ENCODE measurements around the gene PHRF1. TPM values are rescaled to one million over a fixed set of nuclear protein-coding genes. Genes with fewer than 3 reads are reported as not detected.

The PHRF1 gene
- total and polyA plus RNA-seq, 2 donors (not counting 3 experiments of a cell fraction or from before 2014, with no cell fraction given) = 14.2 to 39.4 TPM

- dilution Hi-C loops (cut with MboI; ENCODE audit: extremely low pct_ligation_motif_present, low sequenced_read_pairs) = no loop called here
- Histone ChIP-seq H3K27me3 (ENCODE audit: control insufficient read depth in 2 of 2, insufficient read depth in 2 of 2, low read length in 2 of 2) (no peaks in the 10 kb centered on the region), H3K4me2 (ENCODE audit: insufficient read depth, low read length) (peak overlapping the region; percentile 22), H2AFZ (ENCODE audit: low read depth, low read length) (no peak overlapping the region), H3K9me3 (replicated peaks; ENCODE audit: control insufficient read depth, insufficient read depth, low read length) (no peaks in the 10 kb centered on the region), H4K20me1 (replicated peaks; ENCODE audit: control insufficient read depth, extremely low read depth, insufficient read depth, low read length) (no peaks in the 10 kb centered on the region), H3K4me3 (replicated peaks in 1 of 3; ENCODE audit: insufficient read depth in 1 of 3, low read depth in 1 of 3, low read length in 3 of 3) (peak overlapping the region in 1 of 3 experiments; percentile 77), H3K27ac (ENCODE audit: insufficient read depth, low read depth, low read length) (no peak overlapping the region), H3K79me2 (ENCODE audit: control insufficient read depth, insufficient read depth, low read length) (no peaks in the 10 kb centered on the region), H3K36me3 (ENCODE audit: control insufficient read depth in 2 of 2, extremely low read depth in 1 of 2, insufficient read depth in 2 of 2, low read length in 2 of 2) (peaks cover 3 to 16% of the 10 kb centered on the region in 2 experiments), H3K4me1 (ENCODE audit: control insufficient read depth, extremely low read depth, insufficient read depth, low read length) (peaks cover 6% of the 10 kb centered on the region), H3K9ac (replicated peaks; ENCODE audit: extremely low read depth, insufficient read depth, low read length) (no peak overlapping the region), H3K9me1 (replicated peaks; ENCODE audit: control insufficient read depth, extremely low read depth, insufficient read depth, low read length) (no peaks in the 10 kb centered on the region)
- no TSS peak for BruUV-seq (replicated peaks)
- no peak for FAIRE-seq
- ChIA-PET CTCF (no interaction called here), POLR2A (no interaction called here)
- TF ChIP-seq MAX (IDR thresholded peaks at IDR 0.05; ENCODE audit: insufficient read depth, insufficient read length) = no peak
- no peak for TF ChIP-seq GATA2 (IDR thresholded peaks at IDR 0.05; ENCODE audit: insufficient read depth, insufficient read length, low read depth, low read length)
- no peak for TF ChIP-seq JUN (IDR thresholded peaks at IDR 0.05; ENCODE audit: borderline replicate concordance, insufficient read depth, insufficient read length, low read depth)
- TF ChIP-seq, protein P1, sequence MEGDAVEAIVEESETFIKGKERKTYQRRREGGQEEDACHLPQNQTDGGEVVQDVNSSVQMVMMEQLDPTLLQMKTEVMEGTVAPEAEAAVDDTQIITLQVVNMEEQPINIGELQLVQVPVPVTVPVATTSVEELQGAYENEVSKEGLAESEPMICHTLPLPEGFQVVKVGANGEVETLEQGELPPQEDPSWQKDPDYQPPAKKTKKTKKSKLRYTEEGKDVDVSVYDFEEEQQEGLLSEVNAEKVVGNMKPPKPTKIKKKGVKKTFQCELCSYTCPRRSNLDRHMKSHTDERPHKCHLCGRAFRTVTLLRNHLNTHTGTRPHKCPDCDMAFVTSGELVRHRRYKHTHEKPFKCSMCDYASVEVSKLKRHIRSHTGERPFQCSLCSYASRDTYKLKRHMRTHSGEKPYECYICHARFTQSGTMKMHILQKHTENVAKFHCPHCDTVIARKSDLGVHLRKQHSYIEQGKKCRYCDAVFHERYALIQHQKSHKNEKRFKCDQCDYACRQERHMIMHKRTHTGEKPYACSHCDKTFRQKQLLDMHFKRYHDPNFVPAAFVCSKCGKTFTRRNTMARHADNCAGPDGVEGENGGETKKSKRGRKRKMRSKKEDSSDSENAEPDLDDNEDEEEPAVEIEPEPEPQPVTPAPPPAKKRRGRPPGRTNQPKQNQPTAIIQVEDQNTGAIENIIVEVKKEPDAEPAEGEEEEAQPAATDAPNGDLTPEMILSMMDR (IDR thresholded peaks at IDR 0.05; ENCODE audit: extremely low read depth in 1 of 2, insufficient read depth in 1 of 2, low read depth in 1 of 2, low read length in 2 of 2) = no peak
- no peak for TF ChIP-seq EZH2 (IDR thresholded peaks at IDR 0.05; ENCODE audit: borderline replicate concordance, low read depth, low read length, severe bottlenecking)
- TF ChIP-seq POLR2A (IDR thresholded peaks at IDR 0.05; ENCODE audit: low read depth, low read length) = no peak
- no peak for TF ChIP-seq FOS (IDR thresholded peaks at IDR 0.05; ENCODE audit: borderline replicate concordance, insufficient read depth, low read length)
- TF ChIP-seq MYC (IDR thresholded peaks at IDR 0.05; ENCODE audit: low read depth, low read length) = no peak
- TF ChIP-seq POLR2AphosphoS5 (IDR thresholded peaks at IDR 0.05; ENCODE audit: insufficient read depth, low read depth, low read length) = no peak
- no peak for DNase-seq (ENCODE audit: low read depth, low spot score)
- intact Hi-C loops (cut with micrococcal nuclease) = no loop called here
Measured at GRCh38 chr11:616320-617198, 40.3 kb downstream of the PHRF1 start.
